Esophagus muscularis mucosa (tissue), 4 donors: ENCODE measurements around the gene PCBP4.

Experiments
- CTCF ChIP-seq, 3 experiments: fragments of 200-600 bp in 2 of 3; fragments of 450-650 bp in 1 of 3; sonication (generic) in 2 of 3; IDR thresholded peaks; one replicate each; pipeline ENCODE4 v1.5.1; 2017 to 2019; ENCODE audit warnings: antibody characterized with exemption in 3 of 3, mild to moderate bottlenecking in 2 of 3, moderate library complexity in 1 of 3
- EP300 ChIP-seq: sonication (generic); formaldehyde crosslinking; IDR thresholded peaks from one replicate; pipeline ENCODE4 v1.6.1; 2017; ENCODE audit warnings: antibody characterized with exemption
- POLR2A ChIP-seq: fragments of 450-650 bp; IDR thresholded peaks from one replicate; pipeline ENCODE4 v1.6.1; 2017; ENCODE audit warnings: antibody characterized with exemption, moderate library complexity, mild to moderate bottlenecking, low read depth
- POLR2AphosphoS5 ChIP-seq, 2 donors: sonication (generic); formaldehyde crosslinking; IDR thresholded peaks; one replicate each; pipeline ENCODE4 v1.6.1; 2017; ENCODE audit warnings: antibody characterized with exemption in 2 of 2

- no peak for TF ChIP-seq CTCF (IDR thresholded peaks at IDR 0.05)
- no peak for TF ChIP-seq POLR2A
- TF ChIP-seq POLR2AphosphoS5 (IDR thresholded peaks at IDR 0.05): no peak
- TF ChIP-seq EP300: no peak
Measured at GRCh38 chr3:51937611-51938450, 29.4 kb downstream of the PCBP4 start.
